GM12873 (cell line): ENCODE data around the gene MRTFA.

Experiments
- CTCF ChIP-seq: IDR thresholded peaks from 2 replicates; pipeline ENCODE4 v1.5.1; 2012; ENCODE audit warnings: low read depth, mild to moderate bottlenecking, moderate library complexity, low read length, control low read depth; ENCODE audit not compliant: insufficient read depth; ENCODE audit errors: missing control alignments

MRTFA gene

DNA sequence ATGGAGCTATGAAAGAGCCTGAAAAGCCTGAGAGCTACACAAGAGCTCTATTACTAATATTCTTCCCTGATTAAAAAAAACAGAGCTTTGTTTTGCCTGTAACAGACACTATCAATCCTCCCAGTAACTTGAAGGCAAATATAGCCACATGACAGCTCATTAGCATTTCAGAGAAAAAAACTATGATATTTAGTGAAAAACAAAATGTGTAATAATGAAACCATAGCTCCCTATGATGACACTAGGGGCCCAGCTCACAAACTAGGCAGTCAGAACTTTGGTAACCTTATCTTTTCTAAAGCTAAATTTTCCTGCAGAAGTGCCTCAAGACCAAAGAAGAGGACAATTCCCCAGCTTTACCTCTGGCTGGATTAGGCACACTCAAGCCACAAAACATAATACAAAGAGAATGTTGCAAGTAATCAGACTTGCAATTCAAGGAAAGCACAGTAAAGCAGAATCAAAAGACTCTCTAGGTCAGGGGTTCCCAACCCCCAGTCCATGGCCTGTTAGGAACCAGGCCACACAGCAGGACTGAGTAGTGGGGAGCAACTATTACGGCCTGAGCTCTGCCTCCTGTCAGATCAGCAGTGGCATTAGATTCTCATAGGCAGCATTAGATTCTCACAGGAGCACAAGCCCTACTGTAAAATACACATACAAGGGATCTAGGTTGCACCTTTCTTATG lies 53.3 kb downstream of the MRTFA start:
- TF ChIP-seq CTCF = no peak

DNA sequence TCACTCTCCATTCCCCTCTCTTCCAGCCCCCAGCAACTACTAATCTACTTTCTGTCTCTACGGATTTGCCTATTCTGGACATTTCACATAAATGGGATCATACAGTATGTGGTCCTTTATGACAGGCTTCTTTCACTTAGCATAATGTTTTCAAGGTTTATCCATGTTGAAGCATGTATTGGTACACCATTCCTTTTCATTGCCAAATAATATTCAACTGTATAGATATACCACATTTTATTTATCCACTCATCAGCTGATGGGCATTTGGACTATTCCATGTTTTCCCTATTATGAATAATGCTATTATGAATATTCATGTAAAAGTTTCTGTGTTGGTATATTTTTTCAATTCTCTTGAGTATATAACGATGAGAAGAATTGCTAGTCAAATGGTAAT lies 54.5 kb downstream of the MRTFA start:
- no peak for TF ChIP-seq CTCF

DNA sequence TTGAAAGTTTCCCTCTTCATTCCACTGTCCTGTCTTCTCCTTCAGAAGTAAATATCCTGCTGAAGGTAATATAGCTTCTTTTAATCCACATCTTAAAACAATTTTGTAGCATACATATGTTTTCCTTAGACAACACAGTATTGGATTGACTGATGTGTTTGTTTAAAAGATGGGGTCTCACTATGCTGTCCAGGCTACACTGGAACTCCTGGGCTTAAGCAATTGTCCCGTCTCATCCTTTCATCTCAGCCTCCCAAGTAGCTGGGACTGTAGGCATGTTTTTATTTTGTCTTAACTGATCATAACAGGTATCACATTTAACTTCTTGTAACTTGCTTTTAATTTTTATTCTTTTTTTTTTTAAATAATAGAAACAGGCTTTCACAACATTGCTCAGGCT lies 55.9 kb downstream of the MRTFA start:
- TF ChIP-seq CTCF = no peak

- no peak for TF ChIP-seq CTCF
Measured at GRCh38 chr22:40578171-40578570, 58.3 kb downstream of the MRTFA start.

- TF ChIP-seq CTCF = no peak
Measured at GRCh38 chr22:40572976-40573375, 63.5 kb downstream of the MRTFA start.

- TF ChIP-seq CTCF = no peak
Measured at GRCh38 chr22:40571887-40572286, 64.6 kb downstream of the MRTFA start.

GRCh38 chr22:40567626-40568328 lies 68.7 kb downstream of the MRTFA start:
- TF ChIP-seq CTCF = no peak
